Measurements from ENCODE around the gene DUSP7. TPM values are rescaled to one million over a fixed set of nuclear protein-coding genes. Genes with fewer than 3 reads are reported as not detected.

The DUSP7 gene
- polyA plus RNA-seq, 2 donors = 18.2 to 35.2 TPM

GRCh38 chr3:52069135-52069534 is 12.8 kb upstream of the DUSP7 start:
- H3K9me3 ChIP-seq (ENCODE audit: control insufficient read depth in 2 of 2, insufficient read depth in 1 of 2, low read depth in 1 of 2, low read length in 1 of 2) = no peaks in the 10 kb centered on the region
- no peaks in the 10 kb centered on the region for H3K36me3 ChIP-seq (ENCODE audit: control insufficient read depth in 2 of 2, insufficient read depth in 2 of 2, low read length in 1 of 2)
- H3K27me3 ChIP-seq (ENCODE audit: control insufficient read depth in 1 of 2, insufficient read depth in 2 of 2, low read length in 2 of 2) = no peaks in the 10 kb centered on the region
- H3K27ac ChIP-seq (ENCODE audit: low read depth in 2 of 2, low read length in 1 of 2) = no peak overlapping the region
- WGBS, 2 donors = 86 to 89% methylated on average over 5 of the region's 5 CpGs
- peaks cover 16 to 46% of the 10 kb centered on the region in 2 donors for H3K4me1 ChIP-seq (ENCODE audit: control insufficient read depth in 2 of 2, insufficient read depth in 2 of 2, low read length in 1 of 2)
- no peak overlapping the region for H3K4me3 ChIP-seq (ENCODE audit: low read depth in 1 of 2, low read length in 2 of 2)

GRCh38 chr3:52068730-52069129 is 12.4 kb upstream of the DUSP7 start:
- 66 to 69% methylated on average over 12 of the region's 12 CpGs for WGBS, 2 donors
- Histone ChIP-seq H3K4me1 (ENCODE audit: control insufficient read depth in 2 of 2, insufficient read depth in 2 of 2, low read length in 1 of 2) (peaks cover 16 to 48% of the 10 kb centered on the region in 2 donors), H3K36me3 (ENCODE audit: control insufficient read depth in 2 of 2, insufficient read depth in 2 of 2, low read length in 1 of 2) (no peaks in the 10 kb centered on the region), H3K4me3 (ENCODE audit: low read depth in 1 of 2, low read length in 2 of 2) (no peak overlapping the region), H3K9me3 (ENCODE audit: control insufficient read depth in 2 of 2, insufficient read depth in 1 of 2, low read depth in 1 of 2, low read length in 1 of 2) (no peaks in the 10 kb centered on the region), H3K27ac (ENCODE audit: low read depth in 2 of 2, low read length in 1 of 2) (no peak overlapping the region), H3K27me3 (ENCODE audit: control insufficient read depth in 1 of 2, insufficient read depth in 2 of 2, low read length in 2 of 2) (no peaks in the 10 kb centered on the region)

- Histone ChIP-seq H3K4me1 (ENCODE audit: control insufficient read depth in 2 of 2, insufficient read depth in 2 of 2, low read length in 1 of 2) (peaks cover 16 to 50% of the 10 kb centered on the region in 2 donors), H3K9me3 (ENCODE audit: control insufficient read depth in 2 of 2, insufficient read depth in 1 of 2, low read depth in 1 of 2, low read length in 1 of 2) (no peaks in the 10 kb centered on the region), H3K36me3 (ENCODE audit: control insufficient read depth in 2 of 2, insufficient read depth in 2 of 2, low read length in 1 of 2) (no peaks in the 10 kb centered on the region), H3K4me3 (ENCODE audit: low read depth in 1 of 2, low read length in 2 of 2) (no peak overlapping the region), H3K27me3 (ENCODE audit: control insufficient read depth in 1 of 2, insufficient read depth in 2 of 2, low read length in 2 of 2) (no peaks in the 10 kb centered on the region), H3K27ac (ENCODE audit: low read depth in 2 of 2, low read length in 1 of 2) (no peak overlapping the region)
- WGBS, 2 donors = 78 to 81% methylated on average over 12 of the region's 12 CpGs
Observed at GRCh38 chr3:52068055-52068571, 11.7 kb upstream of the DUSP7 start.

- Histone ChIP-seq H3K27me3 (ENCODE audit: control insufficient read depth in 1 of 2, insufficient read depth in 2 of 2, low read length in 2 of 2) (no peaks in the 10 kb centered on the region), H3K36me3 (ENCODE audit: control insufficient read depth in 2 of 2, insufficient read depth in 2 of 2, low read length in 1 of 2) (no peaks in the 10 kb centered on the region), H3K27ac (ENCODE audit: low read depth in 2 of 2, low read length in 1 of 2) (peak overlapping the region in 1 of 2 donors; percentile 80), H3K4me1 (ENCODE audit: control insufficient read depth in 2 of 2, insufficient read depth in 2 of 2, low read length in 1 of 2) (peaks cover 16 to 52% of the 10 kb centered on the region in 2 donors), H3K4me3 (ENCODE audit: low read depth in 1 of 2, low read length in 2 of 2) (no peak overlapping the region), H3K9me3 (ENCODE audit: control insufficient read depth in 2 of 2, insufficient read depth in 1 of 2, low read depth in 1 of 2, low read length in 1 of 2) (no peaks in the 10 kb centered on the region)
- 77 to 84% methylated on average over 4 of the region's 4 CpGs for WGBS, 2 donors
Observed at GRCh38 chr3:52067526-52067925, 11.2 kb upstream of the DUSP7 start.

- Histone ChIP-seq H3K27me3 (ENCODE audit: control insufficient read depth in 1 of 2, insufficient read depth in 2 of 2, low read length in 2 of 2) (no peaks in the 10 kb centered on the region), H3K36me3 (ENCODE audit: control insufficient read depth in 2 of 2, insufficient read depth in 2 of 2, low read length in 1 of 2) (no peaks in the 10 kb centered on the region), H3K27ac (ENCODE audit: low read depth in 2 of 2, low read length in 1 of 2) (peak overlapping the region in 1 of 2 donors; percentile 80), H3K9me3 (ENCODE audit: control insufficient read depth in 2 of 2, insufficient read depth in 1 of 2, low read depth in 1 of 2, low read length in 1 of 2) (no peaks in the 10 kb centered on the region), H3K4me1 (ENCODE audit: control insufficient read depth in 2 of 2, insufficient read depth in 2 of 2, low read length in 1 of 2) (peaks cover 16 to 56% of the 10 kb centered on the region in 2 donors), H3K4me3 (ENCODE audit: low read depth in 1 of 2, low read length in 2 of 2) (no peak overlapping the region)
- whole genome bisulfite sequencing, 2 donors = 64 to 83% methylated on average over 7 to 8 of the region's 8 CpGs
Observed at GRCh38 chr3:52067046-52067445, 10.7 kb upstream of the DUSP7 start.

- WGBS, 2 donors = 39 to 44% methylated on average over 10 to 12 of the region's 12 CpGs
- no peak overlapping the region for H3K4me3 ChIP-seq (ENCODE audit: low read depth in 1 of 2, low read length in 2 of 2)
- peaks cover 13 to 61% of the 10 kb centered on the region in 2 donors for H3K4me1 ChIP-seq (ENCODE audit: control insufficient read depth in 2 of 2, insufficient read depth in 2 of 2, low read length in 1 of 2)
- H3K36me3 ChIP-seq (ENCODE audit: control insufficient read depth in 2 of 2, insufficient read depth in 2 of 2, low read length in 1 of 2) = no peaks in the 10 kb centered on the region
- H3K27ac ChIP-seq (ENCODE audit: low read depth in 2 of 2, low read length in 1 of 2) = peak overlapping the region; percentile 73 to 90
- H3K9me3 ChIP-seq (ENCODE audit: control insufficient read depth in 2 of 2, insufficient read depth in 1 of 2, low read depth in 1 of 2, low read length in 1 of 2) = no peaks in the 10 kb centered on the region
- H3K27me3 ChIP-seq (ENCODE audit: control insufficient read depth in 1 of 2, insufficient read depth in 2 of 2, low read length in 2 of 2) = no peaks in the 10 kb centered on the region
Observed at GRCh38 chr3:52065264-52065756, 8.9 kb upstream of the DUSP7 start.

- Histone ChIP-seq H3K4me3 (ENCODE audit: low read depth in 1 of 2, low read length in 2 of 2) (no peak overlapping the region), H3K9me3 (ENCODE audit: control insufficient read depth in 2 of 2, insufficient read depth in 1 of 2, low read depth in 1 of 2, low read length in 1 of 2) (no peaks in the 10 kb centered on the region), H3K27me3 (ENCODE audit: control insufficient read depth in 1 of 2, insufficient read depth in 2 of 2, low read length in 2 of 2) (no peaks in the 10 kb centered on the region), H3K4me1 (ENCODE audit: control insufficient read depth in 2 of 2, insufficient read depth in 2 of 2, low read length in 1 of 2) (peaks cover 13 to 61% of the 10 kb centered on the region in 2 donors), H3K36me3 (ENCODE audit: control insufficient read depth in 2 of 2, insufficient read depth in 2 of 2, low read length in 1 of 2) (no peaks in the 10 kb centered on the region), H3K27ac (ENCODE audit: low read depth in 2 of 2, low read length in 1 of 2) (peak overlapping the region; percentile 72 to 73)
- 70 to 78% methylated on average over 8 of the region's 8 CpGs for WGBS, 2 donors
Observed at GRCh38 chr3:52064561-52064960, 8.2 kb upstream of the DUSP7 start.

- Histone ChIP-seq H3K4me3 (ENCODE audit: low read depth in 1 of 2, low read length in 2 of 2) (no peak overlapping the region), H3K27ac (ENCODE audit: low read depth in 2 of 2, low read length in 1 of 2) (peak overlapping the region; percentile 64 to 96), H3K36me3 (ENCODE audit: control insufficient read depth in 2 of 2, insufficient read depth in 2 of 2, low read length in 1 of 2) (no peaks in the 10 kb centered on the region), H3K4me1 (ENCODE audit: control insufficient read depth in 2 of 2, insufficient read depth in 2 of 2, low read length in 1 of 2) (peaks cover 9 to 53% of the 10 kb centered on the region in 2 donors), H3K9me3 (ENCODE audit: control insufficient read depth in 2 of 2, insufficient read depth in 1 of 2, low read depth in 1 of 2, low read length in 1 of 2) (no peaks in the 10 kb centered on the region), H3K27me3 (ENCODE audit: control insufficient read depth in 1 of 2, insufficient read depth in 2 of 2, low read length in 2 of 2) (no peaks in the 10 kb centered on the region)
- WGBS, 2 donors = 62 to 64% methylated on average over 14 of the region's 14 CpGs
Observed at GRCh38 chr3:52063026-52063723, 6.8 kb upstream of the DUSP7 start.

- Histone ChIP-seq H3K27me3 (ENCODE audit: control insufficient read depth in 1 of 2, insufficient read depth in 2 of 2, low read length in 2 of 2) (no peaks in the 10 kb centered on the region), H3K27ac (ENCODE audit: low read depth in 2 of 2, low read length in 1 of 2) (peak overlapping the region; percentile 80 to 96)
- WGBS, 2 donors = 34 to 47% methylated on average over 5 of the region's 5 CpGs
Observed at GRCh38 chr3:52062505-52062904, 6.1 kb upstream of the DUSP7 start.

More at GRCh38 chr3:52062505-52062904, 6.1 kb upstream of the DUSP7 start:
- no peaks in the 10 kb centered on the region for H3K36me3 ChIP-seq (ENCODE audit: control insufficient read depth in 2 of 2, insufficient read depth in 2 of 2, low read length in 1 of 2)
- peaks cover 9 to 60% of the 10 kb centered on the region in 2 donors for H3K4me1 ChIP-seq (ENCODE audit: control insufficient read depth in 2 of 2, insufficient read depth in 2 of 2, low read length in 1 of 2)
- no peaks in the 10 kb centered on the region for H3K9me3 ChIP-seq (ENCODE audit: control insufficient read depth in 2 of 2, insufficient read depth in 1 of 2, low read depth in 1 of 2, low read length in 1 of 2)
- no peak overlapping the region for H3K4me3 ChIP-seq (ENCODE audit: low read depth in 1 of 2, low read length in 2 of 2)
